HEK293 (cell line): ENCODE measurements around the gene NUMBL.
"Not testable (repeated sequence)": the region's sequence is repeated elsewhere in the genome, so short reads cannot be mapped to it uniquely, and the experiment has no call there.

Experiments
- CTCF ChIA-PET: fragments of 350-600 bp; formaldehyde crosslinking; extraction: SDS; loops from one replicate; lab custom pipeline; 2021; ENCODE audit warnings: antibody characterized with exemption; lab: Yijun Ruan, JAX
- POLR2A ChIA-PET: fragments of 300-600 bp; formaldehyde crosslinking; extraction: SDS; loops from one replicate; lab custom pipeline; 2020; ENCODE audit warnings: antibody characterized with exemption, inconsistent platforms; lab: Yijun Ruan, JAX
- H3K27ac ChIP-seq: fragments of 200-500 bp; sonication (Bioruptor generic); 2 replicates; pipeline ENCODE4 v1.5.1; 2014; ENCODE audit warnings: low read depth, low read length, control low read depth, inconsistent platforms; ENCODE audit errors: extremely low read depth
- H3K36me3 ChIP-seq, 2 experiments: fragments of 200-500 bp in 1 of 2; sonication (Bioruptor generic) in 1 of 2; 1 replicate in 1 of 2; 2 replicates in 1 of 2; pipeline ENCODE4 v1.5.1; 2014 to 2017; ENCODE audit warnings: inconsistent platforms in 2 of 2, low read length in 2 of 2; ENCODE audit not compliant: control insufficient read depth in 2 of 2, insufficient read depth in 1 of 2
- H3K4me1 ChIP-seq: fragments of 200-500 bp; sonication (Bioruptor generic); 2 replicates; pipeline ENCODE4 v1.5.1; 2014; ENCODE audit warnings: mild to moderate bottlenecking, low read length, inconsistent platforms; ENCODE audit not compliant: control insufficient read depth, insufficient read depth
- H3K4me3 ChIP-seq: 2 replicates; pipeline ENCODE4 v1.5.1; 2011; ENCODE audit warnings: low read depth, mild to moderate bottlenecking, control low read depth, low read length, moderate library complexity
- H3K9me3 ChIP-seq: fragments of 200-500 bp; sonication (Bioruptor generic); 2 replicates; pipeline ENCODE4 v1.5.1; 2014; ENCODE audit warnings: low read depth, low read length, inconsistent platforms; ENCODE audit not compliant: control insufficient read depth, insufficient read depth
- BCL6B ChIP-seq: fragments of 450-650 bp; formaldehyde crosslinking; IDR thresholded peaks from 2 replicates; pipeline ENCODE4 v1.5.1; 2017; ENCODE audit warnings: missing biosample characterization, missing genetic modification characterization
- GLI2 ChIP-seq: fragments of 450-650 bp; formaldehyde crosslinking; IDR thresholded peaks from 2 replicates; pipeline ENCODE4; 2017; ENCODE audit warnings: missing biosample characterization, missing genetic modification characterization, low read depth, borderline replicate concordance
- KLF9 ChIP-seq: fragments of 450-650 bp; formaldehyde crosslinking; IDR thresholded peaks from 2 replicates; pipeline ENCODE4 v1.5.1; 2016; ENCODE audit warnings: missing biosample characterization, missing genetic modification characterization, low read depth
- PATZ1 ChIP-seq: fragments of 450-650 bp; formaldehyde crosslinking; IDR thresholded peaks from 2 replicates; pipeline ENCODE4 v1.5.1; 2016; ENCODE audit warnings: missing biosample characterization, missing genetic modification characterization
- PRDM1 ChIP-seq: fragments of 450-650 bp; formaldehyde crosslinking; IDR thresholded peaks from 2 replicates; pipeline ENCODE4; 2016; ENCODE audit warnings: missing biosample characterization, missing genetic modification characterization
- PRDM6 ChIP-seq: fragments of 450-650 bp; formaldehyde crosslinking; IDR thresholded peaks from 2 replicates; pipeline ENCODE4 v1.5.1; 2017; ENCODE audit warnings: missing biosample characterization, missing genetic modification characterization
- SP2 ChIP-seq: fragments of 450-650 bp; formaldehyde crosslinking; IDR thresholded peaks from 2 replicates; pipeline ENCODE4 v1.5.1; 2016; ENCODE audit warnings: missing biosample characterization, missing genetic modification characterization
- ZBTB17 ChIP-seq: fragments of 450-650 bp; formaldehyde crosslinking; IDR thresholded peaks from 2 replicates; pipeline ENCODE4 v1.5.1; 2016; ENCODE audit warnings: missing biosample characterization, missing genetic modification characterization
- ZNF133 ChIP-seq: fragments of 450-650 bp; formaldehyde crosslinking; IDR thresholded peaks from 2 replicates; pipeline ENCODE4 v1.5.1; 2016; ENCODE audit warnings: missing biosample characterization, missing genetic modification characterization
- ZNF214 ChIP-seq: fragments of 450-650 bp; formaldehyde crosslinking; IDR thresholded peaks from 2 replicates; pipeline ENCODE4 v1.5.1; 2017; ENCODE audit warnings: missing biosample characterization, mild to moderate bottlenecking, missing genetic modification characterization, borderline replicate concordance
- ZNF23 ChIP-seq: fragments of 450-650 bp; formaldehyde crosslinking; IDR thresholded peaks from 2 replicates; pipeline ENCODE4 v1.5.1; 2016; ENCODE audit warnings: missing biosample characterization, missing genetic modification characterization, borderline replicate concordance
- ZNF302 ChIP-seq: fragments of 450-650 bp; formaldehyde crosslinking; IDR thresholded peaks from 2 replicates; pipeline ENCODE4 v1.5.1; 2016; ENCODE audit warnings: missing biosample characterization, missing genetic modification characterization, low read depth
- ZNF366 ChIP-seq: fragments of 450-650 bp; formaldehyde crosslinking; conservative IDR thresholded peaks from 2 replicates; pipeline ENCODE4 v1.5.1; 2016; ENCODE audit warnings: missing biosample characterization, missing genetic modification characterization
- ZNF433 ChIP-seq: fragments of 450-650 bp; formaldehyde crosslinking; IDR thresholded peaks from 2 replicates; pipeline ENCODE4 v1.5.1; 2016; ENCODE audit warnings: missing biosample characterization, missing genetic modification characterization, low read depth
- ZNF529 ChIP-seq: fragments of 450-650 bp; formaldehyde crosslinking; IDR thresholded peaks from 2 replicates; pipeline ENCODE4 v1.5.1; 2017; ENCODE audit warnings: missing genetic modification characterization, missing biosample characterization; ENCODE audit not compliant: insufficient replicate concordance
- ZNF624 ChIP-seq: fragments of 450-650 bp; formaldehyde crosslinking; IDR thresholded peaks from 2 replicates; pipeline ENCODE4 v1.5.1; 2017; ENCODE audit warnings: missing biosample characterization, missing genetic modification characterization
- ZNF664 ChIP-seq: fragments of 450-650 bp; formaldehyde crosslinking; IDR thresholded peaks from 2 replicates; pipeline ENCODE4 v1.5.1; 2016; ENCODE audit warnings: missing biosample characterization, missing genetic modification characterization
- ZNF768 ChIP-seq: fragments of 450-650 bp; formaldehyde crosslinking; IDR thresholded peaks from 2 replicates; pipeline ENCODE4 v1.5.1; 2018; ENCODE audit warnings: missing biosample characterization, mild to moderate bottlenecking, missing genetic modification characterization
- ZNF777 ChIP-seq: fragments of 450-650 bp; formaldehyde crosslinking; IDR thresholded peaks from 2 replicates; pipeline ENCODE4 v1.5.1; 2017; ENCODE audit warnings: missing biosample characterization, missing genetic modification characterization, borderline replicate concordance
- TF ChIP-seq, protein P1 (sequence below): fragments of 450-650 bp; formaldehyde crosslinking; IDR thresholded peaks from 2 replicates; pipeline ENCODE4 v1.5.1; 2016; ENCODE audit warnings: missing biosample characterization, missing genetic modification characterization

NUMBL gene

GRCh38 chr19:40650749-40651305, 39.6 kb downstream of the NUMBL start:
- Histone ChIP-seq H3K36me3 (no peaks in the 10 kb centered on the region), H3K9me3 (no peaks in the 10 kb centered on the region), H3K4me3 (no peak overlapping the region), H3K4me1 (peaks cover 11% of the 10 kb centered on the region), H3K27ac (no peak overlapping the region)
- POLR2A ChIA-PET = interaction anchor here (0.7 kb wide), 1 partner anchor 80 kb away, joined by 3 read pairs; no protein-coding TSS in a partner anchor
- CTCF ChIA-PET = interaction anchor here (0.5 to 7.0 kb wide), 7 partner anchors 12 to 503 kb away, joined by 3 to 54 read pairs (median 3); no protein-coding TSS in a partner anchor
- TF ChIP-seq ZNF214 (tag by site-specific recombination) = no peak
- no peak for TF ChIP-seq PATZ1
- no peak for TF ChIP-seq ZNF302 (tag by site-specific recombination)
- no peak for TF ChIP-seq ZNF664 (tag by site-specific recombination)
- TF ChIP-seq, protein P1, sequence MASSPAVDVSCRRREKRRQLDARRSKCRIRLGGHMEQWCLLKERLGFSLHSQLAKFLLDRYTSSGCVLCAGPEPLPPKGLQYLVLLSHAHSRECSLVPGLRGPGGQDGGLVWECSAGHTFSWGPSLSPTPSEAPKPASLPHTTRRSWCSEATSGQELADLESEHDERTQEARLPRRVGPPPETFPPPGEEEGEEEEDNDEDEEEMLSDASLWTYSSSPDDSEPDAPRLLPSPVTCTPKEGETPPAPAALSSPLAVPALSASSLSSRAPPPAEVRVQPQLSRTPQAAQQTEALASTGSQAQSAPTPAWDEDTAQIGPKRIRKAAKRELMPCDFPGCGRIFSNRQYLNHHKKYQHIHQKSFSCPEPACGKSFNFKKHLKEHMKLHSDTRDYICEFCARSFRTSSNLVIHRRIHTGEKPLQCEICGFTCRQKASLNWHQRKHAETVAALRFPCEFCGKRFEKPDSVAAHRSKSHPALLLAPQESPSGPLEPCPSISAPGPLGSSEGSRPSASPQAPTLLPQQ (tag by site-specific recombination) = no peak
- TF ChIP-seq ZNF433 = no peak
- TF ChIP-seq ZBTB17 = no peak
- TF ChIP-seq ZNF768 (tag by site-specific recombination) = no peak
- TF ChIP-seq KLF9 (tag by site-specific recombination) = no peak
- no peak for TF ChIP-seq ZNF529
- TF ChIP-seq BCL6B (tag by site-specific recombination) = no peak
- no peak for TF ChIP-seq ZNF624
- TF ChIP-seq PRDM6 = no peak
- no peak for TF ChIP-seq ZNF777 (tag by site-specific recombination)
- no peak for TF ChIP-seq GLI2 (tag by site-specific recombination)
- TF ChIP-seq ZNF23 (tag by site-specific recombination) = no peak

DNA sequence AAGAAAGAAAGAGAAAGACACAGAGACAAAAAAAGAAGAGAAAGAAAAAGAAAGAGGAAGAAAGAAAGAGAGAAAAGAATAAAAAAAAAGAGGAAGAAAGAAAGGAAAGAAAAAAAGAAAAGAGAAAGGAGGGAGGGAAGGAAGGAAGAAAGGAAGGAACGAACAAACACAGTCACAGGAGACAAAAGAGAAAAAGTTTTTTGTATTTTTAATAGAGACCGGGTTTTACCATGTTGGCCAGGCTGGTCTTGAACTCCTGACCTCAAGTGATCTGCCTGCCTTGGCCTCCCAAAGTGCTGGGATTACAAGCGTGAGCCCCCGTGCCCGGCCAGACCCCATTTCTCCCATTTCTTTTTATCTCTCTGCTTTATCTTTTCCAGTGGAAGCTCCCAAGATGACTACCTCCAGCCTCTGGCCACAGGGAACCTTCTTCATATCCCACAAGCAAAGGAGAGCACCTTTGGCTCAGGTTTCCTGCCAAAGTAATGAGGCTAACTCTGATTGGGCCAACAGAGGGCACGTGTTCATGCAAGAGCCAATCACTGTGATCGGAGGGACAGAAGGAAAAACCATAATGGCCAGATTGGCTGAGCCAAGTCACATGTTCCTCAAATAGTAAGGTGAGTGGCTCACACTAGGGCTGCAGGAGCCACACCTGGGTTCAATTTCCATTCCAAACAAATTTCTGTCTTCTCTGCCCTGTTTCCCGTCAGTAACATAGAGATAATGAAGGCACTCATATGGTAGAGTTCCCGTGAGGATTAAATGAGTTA, 40.4 kb downstream of the NUMBL start:
- POLR2A ChIA-PET = not testable (repeated sequence)
- TF ChIP-seq PRDM1 (tag by site-specific recombination) (peak; percentile 59; the same call in 1 of the 2 replicates), ZNF366 (tag by site-specific recombination) (peak; percentile 86), ZNF777 (tag by site-specific recombination) (peak; percentile 5; the same call in 1 of the 2 replicates), ZNF133 (0 out of 2 replicates have a peak, but pooled peaks have one; percentile 5), SP2 (tag by site-specific recombination) (peak; percentile 43)
- CTCF ChIA-PET = interaction anchor here (0.5 to 7.0 kb wide), 3 partner anchors 12 to 502 kb away, joined by 3 to 54 read pairs (median 4); no protein-coding TSS in a partner anchor

More for the DNA sequence above, 40.4 kb downstream of the NUMBL start:
- not testable (repeated sequence) for H3K9me3 ChIP-seq, H3K36me3 ChIP-seq, H3K27ac ChIP-seq, H3K4me3 ChIP-seq
- peaks cover 17% of the 10 kb centered on the region for H3K4me1 ChIP-seq
